H1 (cell line): ENCODE data around the gene NXT1.

ENCODE experiments used
- EP300 ChIP-seq, 2 experiments: IDR thresholded peaks; 1 replicate in 1 of 2; 2 replicates in 1 of 2; pipeline ENCODE4 v1.6.1; 2011 to 2012; ENCODE audit warnings: low read depth in 2 of 2, low read length in 2 of 2, mild to moderate bottlenecking in 2 of 2, borderline replicate concordance in 1 of 2, inconsistent platforms in 1 of 2, moderate library complexity in 1 of 2
- EZH2 ChIP-seq: fragments of 200-600 bp; sonication (generic); IDR thresholded peaks from 2 replicates; pipeline ENCODE4 v1.7.1; 2012; ENCODE audit warnings: low read depth, mild to moderate bottlenecking, moderate library complexity, low read length, inconsistent platforms; ENCODE audit not compliant: severe bottlenecking
- JUN ChIP-seq: IDR thresholded peaks from 2 replicates; pipeline ENCODE4 v1.6.1; 2011; ENCODE audit warnings: low read depth, mild to moderate bottlenecking, improper control_type of control experiment, low read length
- POLR2A ChIP-seq, 2 experiments: IDR thresholded peaks; 1 replicate in 1 of 2; 2 replicates in 1 of 2; pipeline ENCODE4 v1.6.1; 2011; ENCODE audit warnings: low read depth in 2 of 2, low read length in 2 of 2, mild to moderate bottlenecking in 2 of 2; ENCODE audit errors: control extremely low read depth in 1 of 2
- POLR2AphosphoS5 ChIP-seq: IDR thresholded peaks from 2 replicates; pipeline ENCODE4 v1.6.1; 2011; ENCODE audit warnings: low read depth, low read length
- RBBP5 ChIP-seq: IDR thresholded peaks from 2 replicates; pipeline ENCODE4 v1.7.1; 2012; ENCODE audit warnings: low read depth, mild to moderate bottlenecking, inconsistent platforms, low read length, moderate library complexity, borderline replicate concordance
- SIN3A ChIP-seq, 2 experiments: IDR thresholded peaks in 1 of 2; conservative IDR thresholded peaks in 1 of 2; 2 replicates each; pipeline ENCODE4 v1.6.1; 2011 to 2012; ENCODE audit warnings: low read length in 2 of 2, improper control_type of control experiment in 1 of 2, low read depth in 1 of 2, mild to moderate bottlenecking in 1 of 2
- SP1 ChIP-seq: IDR thresholded peaks from 2 replicates; pipeline ENCODE4 v1.6.1; 2011; ENCODE audit warnings: low read depth, low read length
- SP2 ChIP-seq: IDR thresholded peaks from 2 replicates; pipeline ENCODE4 v1.6.1; 2012; ENCODE audit warnings: mild to moderate bottlenecking, low read length, inconsistent platforms
- ZNF274 ChIP-seq: IDR thresholded peaks from 2 replicates; pipeline ENCODE4 v1.7.0; 2012; ENCODE audit warnings: low read length, borderline replicate concordance; ENCODE audit errors: extremely low read depth
- TF ChIP-seq, protein P1 (sequence below), 3 experiments: IDR thresholded peaks; 1 replicate in 2 of 3; 2 replicates in 1 of 3; pipeline versions ENCODE4 v1.5.1 to v1.6.1; 2011; ENCODE audit warnings: low read length in 3 of 3, mild to moderate bottlenecking in 3 of 3, inconsistent platforms in 2 of 3, low read depth in 1 of 3, moderate library complexity in 1 of 3; ENCODE audit not compliant: insufficient read depth in 1 of 3; ENCODE audit errors: control extremely low read depth in 1 of 3

DNA sequence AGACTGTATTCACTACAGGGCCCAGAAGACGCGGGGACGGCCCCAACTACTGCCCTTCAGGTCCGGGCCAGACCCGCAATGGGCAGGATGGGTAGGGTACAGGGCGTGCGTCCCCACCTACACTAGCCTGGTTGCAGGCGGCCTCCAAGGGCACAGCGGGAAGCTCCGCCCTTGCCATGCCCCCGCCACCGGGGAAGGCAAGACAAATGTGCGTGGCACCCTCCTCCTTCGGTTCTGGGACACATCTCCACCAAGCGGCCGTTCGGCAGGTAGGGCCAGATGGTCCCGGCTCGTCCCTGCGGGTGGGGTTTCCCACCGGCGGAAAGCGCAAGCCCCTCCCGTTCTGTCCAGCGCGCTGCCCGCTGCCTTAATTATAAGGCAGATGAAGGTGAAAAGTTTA lies 5.6 kb downstream of the NXT1 start:
- TF ChIP-seq, protein P1, sequence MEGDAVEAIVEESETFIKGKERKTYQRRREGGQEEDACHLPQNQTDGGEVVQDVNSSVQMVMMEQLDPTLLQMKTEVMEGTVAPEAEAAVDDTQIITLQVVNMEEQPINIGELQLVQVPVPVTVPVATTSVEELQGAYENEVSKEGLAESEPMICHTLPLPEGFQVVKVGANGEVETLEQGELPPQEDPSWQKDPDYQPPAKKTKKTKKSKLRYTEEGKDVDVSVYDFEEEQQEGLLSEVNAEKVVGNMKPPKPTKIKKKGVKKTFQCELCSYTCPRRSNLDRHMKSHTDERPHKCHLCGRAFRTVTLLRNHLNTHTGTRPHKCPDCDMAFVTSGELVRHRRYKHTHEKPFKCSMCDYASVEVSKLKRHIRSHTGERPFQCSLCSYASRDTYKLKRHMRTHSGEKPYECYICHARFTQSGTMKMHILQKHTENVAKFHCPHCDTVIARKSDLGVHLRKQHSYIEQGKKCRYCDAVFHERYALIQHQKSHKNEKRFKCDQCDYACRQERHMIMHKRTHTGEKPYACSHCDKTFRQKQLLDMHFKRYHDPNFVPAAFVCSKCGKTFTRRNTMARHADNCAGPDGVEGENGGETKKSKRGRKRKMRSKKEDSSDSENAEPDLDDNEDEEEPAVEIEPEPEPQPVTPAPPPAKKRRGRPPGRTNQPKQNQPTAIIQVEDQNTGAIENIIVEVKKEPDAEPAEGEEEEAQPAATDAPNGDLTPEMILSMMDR (IDR thresholded peaks at IDR 0.05; ENCODE audit: control extremely low read depth in 1 of 3, insufficient read depth in 1 of 3, low read depth in 1 of 3, low read length in 3 of 3), result peak in 2 of 3 experiments; percentile 30 to 44; a peak in 3 of 4 replicates
- TF ChIP-seq POLR2AphosphoS5 (peak; percentile 30; the same call in 1 of the 2 replicates), SP1 (no peak), SIN3A (conservative IDR thresholded peaks at IDR 0.05 in 1 of 2, IDR thresholded peaks at IDR 0.05 in 1 of 2; ENCODE audit: low read depth in 1 of 2, low read length in 2 of 2) (no peak), RBBP5 (no peak), ZNF274 (no peak), EZH2 (no peak), POLR2A (IDR thresholded peaks at IDR 0.05; ENCODE audit: control extremely low read depth in 1 of 2, low read depth in 2 of 2, low read length in 2 of 2) (no peak), SP2 (no peak), EP300 (IDR thresholded peaks at IDR 0.05; ENCODE audit: borderline replicate concordance in 1 of 2, low read depth in 2 of 2, low read length in 2 of 2) (no peak), JUN (no peak)
